GM19099 (cell line): ENCODE measurements around the gene WASF3.

Experiments used
- POLR2A ChIP-seq: IDR thresholded peaks from 3 replicates; pipeline ENCODE4 v1.6.1; 2011; ENCODE audit warnings: low read depth; ENCODE audit not compliant: insufficient read length; ENCODE audit errors: extremely low read depth

The WASF3 gene

GRCh38 chr13:26557393-26558073, at the start of gene WASF3:
Gene WASF3 (plus strand): TSS chr13:26557683. CDS start chr13:26642271, 84,588 bp downstream.
- no peak for TF ChIP-seq POLR2A

- no peak for TF ChIP-seq POLR2A
These were observed 48.6 kb upstream of the WASF3 start for GRCh38 chr13:26508885-26509284.

- no peak for TF ChIP-seq POLR2A
These were observed 48.0 kb upstream of the WASF3 start for GRCh38 chr13:26509491-26509890.

- TF ChIP-seq POLR2A: no peak
These were observed 43.6 kb upstream of the WASF3 start for GRCh38 chr13:26513931-26514330.

- TF ChIP-seq POLR2A: no peak
These were observed 41.8 kb upstream of the WASF3 start for GRCh38 chr13:26515721-26516120.

- no peak for TF ChIP-seq POLR2A
These were observed 39.5 kb upstream of the WASF3 start for GRCh38 chr13:26517936-26518335.

- TF ChIP-seq POLR2A: no peak
These were observed 39.0 kb upstream of the WASF3 start for GRCh38 chr13:26518451-26518959.

- TF ChIP-seq POLR2A: no peak
These were observed 34.9 kb upstream of the WASF3 start for GRCh38 chr13:26522571-26522970.

- no peak for TF ChIP-seq POLR2A
These were observed 34.5 kb upstream of the WASF3 start for GRCh38 chr13:26523007-26523406.

- TF ChIP-seq POLR2A: no peak
These were observed 32.0 kb upstream of the WASF3 start for GRCh38 chr13:26525528-26525927.

- no peak for TF ChIP-seq POLR2A
These were observed 30.7 kb upstream of the WASF3 start for GRCh38 chr13:26526702-26527216.

GRCh38 chr13:26528527-26528926, 29.0 kb upstream of the WASF3 start:
- no peak for TF ChIP-seq POLR2A

GRCh38 chr13:26529441-26529840, 28.0 kb upstream of the WASF3 start:
- no peak for TF ChIP-seq POLR2A

GRCh38 chr13:26531742-26532141, 25.7 kb upstream of the WASF3 start:
- no peak for TF ChIP-seq POLR2A

GRCh38 chr13:26534036-26534726, 23.3 kb upstream of the WASF3 start:
- TF ChIP-seq POLR2A: no peak
